Measurements from ENCODE around the gene OPN1LW.
A peak's percentile ranks its signal among the peaks of the same experiment; 100 is the strongest.
"Not testable (repeated sequence)": the region's sequence is repeated elsewhere in the genome, so short reads cannot be mapped to it uniquely, and the experiment has no call there.

Gene OPN1LW
- 0 reads per million in 4 experiments for total RNA-seq

DNA sequence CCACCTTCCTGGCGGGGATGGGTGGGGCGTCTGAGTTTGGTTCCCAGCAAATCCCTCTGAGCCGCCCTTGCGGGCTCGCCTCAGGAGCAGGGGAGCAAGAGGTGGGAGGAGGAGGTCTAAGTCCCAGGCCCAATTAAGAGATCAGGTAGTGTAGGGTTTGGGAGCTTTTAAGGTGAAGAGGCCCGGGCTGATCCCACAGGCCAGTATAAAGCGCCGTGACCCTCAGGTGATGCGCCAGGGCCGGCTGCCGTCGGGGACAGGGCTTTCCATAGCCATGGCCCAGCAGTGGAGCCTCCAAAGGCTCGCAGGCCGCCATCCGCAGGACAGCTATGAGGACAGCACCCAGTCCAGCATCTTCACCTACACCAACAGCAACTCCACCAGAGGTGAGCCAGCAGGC, at the start of gene OPN1LW:
OPN1LW (plus strand) TSS at position 234 of the 400 bp plus-strand sequence; CDS start at position 275, 41 bp downstream.
- not testable (repeated sequence) for DNase-seq

DNA sequence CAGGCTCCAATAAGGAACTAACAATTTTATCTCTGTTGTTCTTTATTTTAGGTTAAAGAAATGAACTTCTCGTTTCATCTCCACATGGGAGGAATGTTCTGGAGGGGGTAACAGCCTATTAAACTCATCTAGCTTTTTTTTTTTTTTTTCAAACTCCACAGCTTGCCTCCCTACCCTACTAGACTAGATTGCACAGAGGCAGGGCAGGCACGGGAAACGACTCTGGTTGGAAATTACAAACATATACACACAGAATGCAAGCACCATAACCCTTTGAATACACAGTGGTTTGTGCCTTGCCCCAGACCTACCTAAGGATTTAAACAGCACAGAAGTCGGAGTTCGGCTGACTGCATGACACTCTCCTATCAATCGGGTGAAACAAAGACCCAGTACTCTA, 49.2 kb upstream of the OPN1LW start:
- no peak for DNase-seq

DNA sequence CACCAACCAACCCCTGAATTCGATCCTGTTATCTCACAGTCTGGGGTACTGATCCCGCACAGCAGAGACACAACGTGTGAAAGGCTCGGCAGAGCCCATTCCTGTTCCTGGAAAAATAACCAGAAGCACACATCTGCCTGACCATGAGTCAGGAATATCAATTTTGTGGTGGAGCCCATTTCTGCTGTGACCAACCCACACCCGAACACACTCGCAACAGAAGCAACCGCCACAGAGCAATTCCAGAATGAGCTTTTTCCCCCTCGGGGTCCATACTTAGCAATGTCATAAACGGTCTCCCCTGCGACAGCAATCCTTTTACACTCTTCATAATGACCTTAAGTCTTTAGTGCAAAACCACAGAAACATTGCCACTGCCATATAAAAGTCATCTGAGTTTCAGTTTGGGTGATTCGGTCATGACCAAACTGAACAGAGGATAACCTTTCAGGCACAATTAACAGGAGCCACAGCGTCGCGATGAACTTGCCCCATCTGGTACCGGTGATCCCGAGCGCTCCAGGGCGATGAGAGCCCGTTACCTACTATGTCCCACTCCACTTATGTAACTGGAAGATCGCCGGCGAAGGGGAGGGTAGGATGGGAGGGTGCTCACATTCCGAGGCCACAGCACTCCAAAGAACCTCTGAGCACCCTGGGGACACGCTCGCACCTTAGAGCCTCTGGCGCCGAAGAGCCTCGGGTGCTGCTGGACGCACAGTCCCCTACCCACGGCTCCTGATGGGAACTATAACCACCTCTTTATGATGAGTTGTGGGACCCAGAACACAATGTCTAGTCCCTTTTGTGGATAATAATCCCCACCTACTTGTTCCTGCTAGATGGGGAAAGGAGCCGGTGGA, 47.7 kb upstream of the OPN1LW start:
- peak; percentile 0 for DNase-seq

DNA sequence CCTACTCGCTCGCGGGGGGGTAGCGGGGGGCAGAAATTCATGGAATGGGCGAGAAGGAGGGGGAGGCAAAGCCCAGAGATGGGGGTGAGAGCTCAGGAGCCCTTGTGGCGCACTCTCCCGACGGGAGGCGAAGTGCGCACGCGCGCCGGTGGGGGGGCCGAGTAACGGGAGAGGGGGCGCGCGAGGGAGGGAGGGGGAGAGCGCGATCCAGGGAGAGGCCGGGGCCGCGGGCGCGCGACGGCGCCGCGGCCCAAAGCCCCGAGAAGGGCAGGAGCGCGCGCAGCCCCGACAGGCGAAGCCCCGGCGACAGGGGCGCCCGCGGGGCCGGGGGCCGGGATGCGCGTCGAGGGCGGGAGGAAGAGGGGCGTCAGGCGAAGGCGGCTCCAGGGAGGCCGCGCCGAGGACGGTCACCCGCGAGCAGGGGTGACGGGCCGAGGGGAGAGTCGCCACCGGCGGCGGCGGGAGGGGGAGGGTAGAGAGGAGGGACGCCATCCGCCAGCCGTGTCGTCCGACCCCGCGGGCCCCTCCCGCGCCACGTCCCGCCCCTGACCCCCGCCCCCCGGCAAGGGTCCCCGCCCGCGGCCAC, 46.9 kb upstream of the OPN1LW start:
- DNase-seq = peak; percentile 67

DNA sequence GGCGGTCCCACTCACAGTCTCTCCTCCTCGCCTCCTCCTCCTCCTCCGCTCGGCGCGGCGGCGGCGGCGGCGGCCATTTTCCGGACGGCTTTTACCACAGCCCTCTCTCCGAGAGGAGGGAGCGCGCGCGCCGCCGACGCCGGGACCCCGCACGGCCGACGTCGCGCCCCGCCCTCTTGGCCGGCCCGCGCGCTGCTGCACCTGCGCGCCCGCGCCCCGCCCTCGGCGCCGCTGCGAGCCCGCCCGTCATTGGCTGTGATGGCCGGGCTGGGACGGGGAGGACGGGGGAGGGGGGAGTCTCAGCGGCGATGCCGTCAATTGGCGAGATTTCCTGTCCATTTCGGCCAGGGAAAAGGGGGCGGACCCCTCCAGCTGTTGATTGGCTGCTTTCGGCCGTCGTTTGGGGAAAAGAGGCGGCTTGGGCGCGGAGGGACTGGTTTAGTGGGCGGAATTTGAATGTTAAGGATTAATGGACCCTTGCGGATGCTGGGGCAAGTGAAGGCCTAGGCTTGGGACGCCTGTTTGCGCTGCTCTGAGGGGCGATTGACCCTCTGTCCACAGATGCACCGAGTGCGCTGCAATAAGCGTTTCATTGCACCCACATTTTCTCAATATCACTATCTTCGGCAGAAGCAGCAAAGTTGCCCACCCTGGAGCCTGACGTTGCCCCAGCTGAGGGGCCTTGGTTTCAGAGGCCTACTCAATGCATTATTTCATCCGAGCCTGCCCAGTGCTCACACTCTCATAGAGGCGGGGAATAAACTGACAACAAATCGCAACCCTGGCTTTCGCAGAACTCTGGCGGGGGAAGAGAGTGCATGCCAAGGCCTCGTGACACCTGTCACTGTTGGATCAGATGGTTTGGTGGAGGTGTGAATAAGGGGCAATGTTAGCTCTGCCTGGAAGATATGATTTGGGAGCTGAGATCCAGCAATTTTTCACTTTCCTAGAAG, 46.2 kb upstream of the OPN1LW start, which contains the start of gene MECP2:
MECP2 (minus strand) TSS at position 129 of the 953 bp plus-strand sequence.
- DNase-seq = peak; percentile 75

DNA sequence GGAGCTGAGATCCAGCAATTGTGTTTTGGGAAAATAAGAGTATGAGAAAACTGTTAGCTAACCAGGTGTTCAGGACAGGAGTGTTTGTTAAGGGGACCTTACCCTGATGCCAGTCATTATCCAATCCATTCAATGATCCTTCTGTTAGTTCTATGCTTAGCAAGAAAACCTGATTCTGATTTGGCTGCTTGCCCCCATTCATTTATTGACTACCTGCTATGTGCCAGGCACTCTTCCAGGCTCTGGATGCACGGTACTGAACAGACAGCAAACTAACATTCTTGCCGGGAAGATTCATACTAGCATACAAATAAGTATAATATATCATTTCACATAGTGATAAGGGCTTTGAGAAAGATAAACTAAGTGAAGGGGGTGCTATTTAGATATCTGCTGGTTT, 45.5 kb upstream of the OPN1LW start:
- no peak for DNase-seq

DNA sequence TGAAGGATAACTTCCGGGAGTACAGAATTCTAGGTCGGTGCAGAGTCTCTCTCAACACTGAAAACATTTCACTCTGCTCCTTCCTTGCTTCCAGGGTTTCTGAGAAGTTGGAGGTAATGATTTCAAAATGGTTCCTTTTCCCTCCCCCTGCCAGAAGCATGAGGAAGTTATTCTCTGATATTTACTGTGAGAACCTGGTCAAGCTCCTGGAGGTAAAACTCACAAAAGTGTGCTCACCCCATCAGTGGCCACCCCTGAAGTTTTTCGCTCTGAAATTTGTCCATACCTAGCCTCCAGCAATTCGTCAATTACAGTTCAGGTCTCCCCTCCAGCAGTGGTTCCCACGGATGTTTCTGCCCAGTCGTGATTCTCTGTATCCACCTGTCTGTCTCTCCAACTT, 30.3 kb upstream of the OPN1LW start:
- DNase-seq = no peak

DNA sequence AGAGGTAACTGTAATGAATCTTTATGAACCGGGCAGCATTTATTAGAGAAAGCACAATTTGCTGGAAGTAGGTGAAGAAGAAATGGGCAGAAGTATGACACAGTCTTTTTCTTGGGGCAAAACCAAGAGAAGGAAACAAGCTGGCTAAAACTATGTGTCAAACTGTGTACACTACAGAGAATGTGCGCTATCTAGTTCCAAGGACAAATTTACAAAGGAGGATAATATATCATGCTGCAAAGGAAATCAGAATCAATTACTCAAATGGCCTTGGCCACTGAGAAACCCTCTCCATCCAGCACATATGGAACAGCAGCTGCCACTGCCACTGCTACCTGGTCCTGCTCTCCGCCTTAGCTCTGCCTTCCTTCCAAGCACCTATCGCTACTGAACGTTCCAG, 29.4 kb upstream of the OPN1LW start:
- no peak for DNase-seq

DNA sequence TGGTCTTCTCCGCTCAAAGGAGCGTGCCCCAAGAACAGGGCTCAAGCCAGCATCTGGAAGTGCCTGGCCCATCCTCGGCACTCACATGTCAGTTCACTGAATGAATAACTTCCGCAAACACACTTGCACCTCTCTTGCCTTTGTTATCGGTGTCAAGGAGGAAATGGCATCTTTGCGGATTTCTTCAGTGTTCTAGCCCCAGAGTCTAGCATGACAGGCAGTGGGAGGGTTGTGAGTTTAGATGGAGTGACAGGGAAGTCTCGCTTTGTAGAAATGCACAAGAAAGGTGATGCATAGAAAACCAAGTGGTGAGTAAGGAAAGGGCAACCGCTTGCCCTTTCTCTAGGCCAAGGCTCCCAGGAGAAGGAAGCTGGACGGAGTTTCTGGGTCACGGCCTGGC, 29.0 kb upstream of the OPN1LW start:
- DNase-seq = no peak

DNA sequence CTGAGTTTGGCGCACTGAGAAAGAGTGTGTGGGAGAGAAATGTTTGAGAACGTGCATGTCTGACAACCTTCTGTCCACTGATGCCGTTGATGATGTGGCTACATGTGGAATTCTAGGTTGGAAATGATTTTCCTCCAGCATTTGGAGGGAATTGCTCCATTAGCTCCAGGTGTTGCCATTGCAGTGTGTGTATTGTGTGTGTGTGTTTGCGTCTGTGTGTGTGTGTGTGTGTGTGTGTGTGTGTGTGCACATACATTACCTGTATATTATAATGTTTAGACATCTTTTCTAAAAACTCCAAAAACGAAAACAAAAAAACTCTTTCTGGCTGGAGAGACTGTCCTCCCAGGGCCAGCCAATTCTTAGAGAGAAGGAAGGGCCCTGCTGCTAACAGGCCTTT, 28.3 kb upstream of the OPN1LW start:
- no peak for DNase-seq

DNA sequence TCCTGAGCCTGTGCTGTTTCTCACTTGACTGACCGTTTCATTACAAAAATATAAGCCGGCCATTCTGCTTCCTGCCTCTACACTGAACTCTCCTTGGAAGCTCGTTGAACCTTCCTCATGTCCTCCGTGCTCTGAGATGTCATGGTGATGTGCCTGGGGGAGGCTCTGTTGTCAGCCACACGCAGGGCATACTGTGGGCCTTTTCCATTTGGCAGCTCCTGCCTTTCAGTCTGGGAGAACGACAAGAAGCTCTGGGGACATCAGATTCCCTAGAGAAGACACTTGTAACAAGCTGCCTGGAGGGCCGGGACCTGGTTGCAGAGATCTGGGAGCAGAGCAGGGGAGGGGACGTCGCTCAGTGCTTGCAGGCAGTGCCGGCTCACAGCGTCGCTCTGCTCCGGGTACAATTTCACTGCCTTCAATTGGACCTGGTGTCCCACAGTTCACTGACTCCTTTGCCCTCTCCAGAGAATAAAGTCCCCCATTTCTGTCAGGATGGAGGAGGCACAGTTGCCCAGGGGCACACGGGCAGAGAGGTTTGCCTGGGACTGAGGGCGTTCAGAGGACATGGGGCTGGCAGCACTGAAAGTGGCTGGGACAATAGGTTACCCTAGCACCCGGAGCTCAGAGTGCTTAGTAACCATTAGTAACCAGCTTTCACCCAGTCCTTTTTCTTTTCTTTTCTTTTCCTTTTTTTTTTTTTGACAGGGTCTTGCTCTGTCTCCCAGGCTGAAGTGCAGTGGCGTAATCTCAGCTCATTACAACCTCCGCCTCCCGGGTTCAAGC, 27.4 kb upstream of the OPN1LW start:
- no peak for DNase-seq

DNA sequence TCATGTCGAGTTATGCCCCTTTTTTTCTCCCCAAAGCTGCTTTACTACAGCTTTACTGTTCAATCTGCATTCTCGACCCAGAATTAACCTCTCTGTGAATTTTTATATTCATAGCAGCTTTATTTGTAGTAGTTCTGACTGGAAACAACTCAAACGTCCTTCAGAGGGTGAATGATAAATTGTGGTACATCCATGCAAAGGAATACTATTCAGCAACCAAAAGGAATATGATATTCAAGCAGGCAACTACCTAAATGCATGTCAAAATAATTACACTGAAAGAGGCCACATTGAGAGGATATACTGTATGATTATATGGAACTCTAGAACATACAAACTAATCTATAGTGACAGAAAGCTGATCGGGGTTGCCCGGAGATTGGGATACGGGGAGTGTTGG, 26.5 kb upstream of the OPN1LW start:
- no peak for DNase-seq

DNA sequence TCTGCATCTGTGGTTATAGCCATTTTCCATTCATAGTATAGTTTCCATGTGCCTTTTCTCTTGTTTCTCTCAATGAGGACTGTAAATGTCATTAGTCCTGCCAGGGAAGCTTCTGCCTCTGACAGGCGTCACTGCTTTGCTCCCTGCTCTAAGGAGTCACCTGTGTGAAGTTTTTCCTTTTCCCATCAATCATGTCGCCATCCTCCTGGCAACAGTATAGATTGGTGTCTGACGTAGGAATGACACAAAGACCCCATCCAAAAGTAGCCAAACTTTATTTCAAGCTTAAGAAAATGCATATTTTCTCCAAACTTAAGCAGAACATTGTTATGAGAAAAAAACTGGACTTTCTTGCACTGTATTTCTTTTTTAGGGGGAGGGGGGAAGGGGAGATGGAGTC, 23.5 kb upstream of the OPN1LW start:
- no peak for DNase-seq

DNA sequence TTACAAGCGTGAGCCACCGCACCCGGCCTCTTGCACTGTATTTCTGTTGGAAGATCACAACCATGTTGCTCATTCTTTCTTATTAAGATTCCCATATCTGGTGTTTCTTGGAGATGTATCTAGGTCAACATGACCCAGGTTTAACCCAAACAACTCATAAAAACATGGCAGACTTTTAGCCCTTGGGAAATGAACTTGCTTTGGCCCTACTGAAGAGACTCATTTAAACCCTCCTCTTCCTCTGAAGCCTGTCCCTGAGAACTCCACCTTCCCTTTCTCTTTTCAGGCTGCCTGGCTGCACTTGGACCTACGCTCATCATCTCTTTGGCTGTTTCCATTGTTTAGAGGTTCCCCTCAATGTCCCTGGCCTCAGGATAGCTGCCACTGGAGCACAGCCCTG, 22.8 kb upstream of the OPN1LW start:
- no peak for DNase-seq

DNA sequence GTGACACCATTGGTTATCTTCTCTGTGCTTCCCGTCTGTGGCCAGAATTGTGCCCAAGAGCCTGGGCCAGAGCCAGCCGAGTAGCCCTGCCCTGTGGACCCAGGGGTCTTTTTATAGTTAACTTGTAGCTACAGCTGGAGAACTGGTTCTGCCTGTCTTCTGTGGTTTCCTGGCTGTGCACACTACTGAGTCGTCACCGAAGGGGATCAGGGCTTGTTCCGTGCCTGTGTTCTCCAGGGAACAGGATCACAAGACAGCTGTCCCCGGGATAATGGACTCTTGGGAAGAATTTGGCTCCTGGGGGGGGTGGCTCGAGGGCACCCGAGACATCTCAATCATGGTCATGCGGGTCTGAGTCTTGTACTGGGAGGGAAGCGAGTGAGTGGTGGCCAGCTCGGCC, 22.1 kb upstream of the OPN1LW start:
- DNase-seq = no peak

DNA sequence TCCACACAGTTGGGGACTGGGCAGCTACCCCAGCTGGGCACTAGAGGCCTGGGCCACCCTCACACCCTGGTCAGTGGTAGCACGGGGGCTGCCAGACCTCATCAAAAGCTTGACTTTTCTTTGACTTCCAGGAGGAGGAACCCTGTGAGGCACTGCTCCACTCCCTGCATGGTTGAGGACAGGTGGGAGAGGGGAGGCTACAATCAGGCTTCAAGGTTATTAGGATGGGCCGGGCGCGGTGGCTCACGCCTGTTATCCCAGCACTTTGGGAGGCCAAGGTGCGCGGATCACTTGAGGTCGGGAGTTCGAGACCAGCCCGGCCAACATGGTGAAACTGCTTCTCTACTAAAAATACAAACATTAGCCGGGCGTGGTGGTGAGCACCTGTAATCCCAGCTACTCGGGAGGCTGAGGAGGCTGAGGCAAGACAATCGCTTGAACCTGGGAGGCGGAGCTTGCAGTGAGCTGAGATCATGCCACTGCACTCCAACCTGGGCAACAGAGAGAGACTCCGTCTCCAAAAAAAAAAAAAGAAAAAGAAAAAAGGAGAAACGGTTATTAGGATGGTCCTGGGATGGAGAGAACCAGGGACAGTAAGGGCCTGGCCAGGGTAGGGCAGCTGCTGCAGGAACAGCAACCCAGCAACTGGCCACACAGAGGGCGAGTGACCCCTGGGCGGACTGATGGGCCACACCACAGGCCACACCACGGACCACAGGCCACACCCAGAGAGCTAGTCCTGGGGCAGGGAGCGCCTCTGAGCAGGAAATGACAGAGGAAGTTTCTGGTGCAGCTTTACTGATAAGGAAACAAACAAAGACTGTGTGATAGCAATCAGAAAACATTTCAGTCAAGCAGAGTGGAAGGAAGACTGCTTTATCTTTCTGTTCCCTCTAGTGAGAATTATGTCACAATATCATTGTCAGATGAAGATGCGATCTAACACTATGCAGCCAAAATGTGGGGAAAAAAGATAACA, 20.5 kb upstream of the OPN1LW start:
- no peak for DNase-seq

DNA sequence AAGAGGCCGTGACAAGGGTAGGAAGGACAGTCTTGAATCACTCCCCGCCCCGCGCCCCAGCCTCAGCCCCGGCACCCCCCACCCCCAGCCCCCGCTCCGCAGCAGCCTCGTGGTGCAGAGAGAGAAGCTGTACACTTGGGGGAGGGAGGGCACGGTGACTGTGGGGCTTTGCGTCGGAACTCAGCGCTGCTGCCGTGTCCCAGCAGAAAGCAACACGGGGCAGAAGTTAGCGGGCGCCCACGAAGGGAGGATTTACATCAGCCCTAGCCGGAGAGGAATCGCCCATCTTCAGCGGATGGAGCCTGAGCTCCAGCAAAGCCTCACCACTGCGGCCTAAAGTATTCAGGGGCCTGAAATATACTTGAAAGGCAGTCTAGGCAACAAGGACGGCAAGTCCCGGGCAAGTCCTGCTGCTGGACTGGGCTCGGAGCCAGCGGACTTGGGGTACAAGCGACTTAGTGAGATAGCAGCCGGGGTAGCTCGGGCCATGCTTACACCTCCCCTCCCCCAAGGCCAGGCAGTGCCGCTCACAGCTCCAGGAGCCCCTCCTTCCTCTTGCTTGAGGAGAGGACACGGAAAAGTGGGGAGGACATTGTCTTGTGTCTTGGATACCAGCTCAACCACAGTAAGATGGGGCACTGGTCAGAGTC, 18.5 kb upstream of the OPN1LW start:
- DNase-seq = no peak

DNA sequence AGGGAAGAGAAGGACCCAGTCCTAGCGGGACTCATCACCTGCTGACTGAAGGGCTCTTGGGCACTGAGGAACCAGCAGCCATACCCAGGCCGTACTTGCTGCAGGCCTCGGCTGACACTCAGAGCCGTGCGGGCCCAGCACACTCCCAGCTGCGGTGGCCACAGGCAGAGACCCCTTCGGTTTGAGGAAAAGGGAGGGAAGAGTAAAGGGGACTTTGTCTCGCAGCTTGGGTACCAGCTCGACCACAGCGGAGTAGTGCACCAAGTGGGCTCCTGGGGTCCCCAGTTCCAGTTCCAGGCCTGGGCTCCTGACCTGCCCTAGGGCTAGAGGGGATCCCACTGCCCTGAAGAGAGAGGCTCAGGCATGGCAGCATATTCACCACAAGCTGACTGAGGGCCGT, 17.9 kb upstream of the OPN1LW start:
- DNase-seq = no peak

DNA sequence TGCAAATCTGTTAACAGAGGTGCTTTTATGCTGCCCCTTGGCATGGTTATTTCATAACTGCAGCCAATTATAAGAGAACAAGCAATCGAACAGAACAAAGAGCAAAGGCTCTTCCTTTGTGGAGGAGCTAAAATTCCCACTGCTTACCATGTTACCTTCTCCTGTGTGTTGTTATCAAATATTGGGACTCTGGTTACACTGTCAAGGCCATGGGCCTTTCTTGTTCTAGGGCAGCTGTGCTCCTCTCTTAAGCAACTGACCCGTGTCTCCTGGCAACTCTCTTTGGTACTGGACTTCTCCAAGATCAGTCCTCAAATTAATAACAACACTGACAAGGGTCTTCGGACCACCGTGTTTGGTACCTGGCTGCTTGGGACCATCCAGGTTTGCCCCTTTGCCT, 12.1 kb upstream of the OPN1LW start:
- no peak for DNase-seq

DNA sequence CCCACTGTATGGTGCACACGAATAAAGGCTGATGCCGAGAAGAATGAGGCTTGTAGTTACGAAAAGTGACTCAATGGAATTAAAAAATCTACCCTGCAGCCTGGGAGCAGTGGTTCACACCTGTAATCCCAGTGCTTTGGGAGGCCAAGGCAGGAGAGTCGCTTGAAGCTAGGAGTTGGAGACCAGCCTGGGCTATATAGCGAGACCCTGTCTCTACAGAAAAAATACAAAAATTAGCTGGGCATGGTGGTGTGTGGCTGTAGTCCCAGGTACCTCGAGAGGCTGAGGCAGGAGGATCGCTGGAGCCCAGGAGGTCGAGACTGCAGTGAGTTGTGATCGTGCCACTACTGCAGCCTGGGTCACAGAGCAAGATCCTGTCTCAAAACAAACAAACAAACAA, 11.7 kb upstream of the OPN1LW start:
- DNase-seq = no peak
